Mammary epithelial cell (primary cell): ENCODE measurements around the gene RILPL1.

Source experiments
- CTCF ChIP-seq, 2 donors: IDR thresholded peaks in 1 of 2; conservative IDR thresholded peaks in 1 of 2; 2 replicates each; pipeline ENCODE4 v1.5.1; 2011 to 2012; ENCODE audit warnings: inconsistent platforms in 2 of 2, low read length in 2 of 2, mild to moderate bottlenecking in 2 of 2, control low read depth in 1 of 2, low read depth in 1 of 2; ENCODE audit not compliant: insufficient read depth in 1 of 2; ENCODE audit errors: extremely low read depth in 1 of 2
- EZH2 ChIP-seq: IDR thresholded peaks from 2 replicates; pipeline ENCODE4 v1.6.1; 2012; ENCODE audit warnings: low read length, inconsistent platforms, borderline replicate concordance

GRCh38 chr12:123548107-123548506 lies 14.6 kb upstream of the RILPL1 start:
- TF ChIP-seq CTCF (conservative IDR thresholded peaks at IDR 0.05 in 1 of 2, IDR thresholded peaks at IDR 0.05 in 1 of 2; ENCODE audit: extremely low read depth in 1 of 2, insufficient read depth in 1 of 2, low read depth in 1 of 2, low read length in 2 of 2) (no peak), EZH2 (no peak)
